Thymus (tissue), 11 donors: Measurements from ENCODE around the gene KAZN. TPM values are rescaled to one million over a fixed set of nuclear protein-coding genes. Genes with fewer than 3 reads are reported as not detected.

Source experiments
- DNase-seq, 9 donors: peaks; one replicate each; pipeline ENCODE4 v3.0.0-alpha.2; 2013; ENCODE audit warnings: low spot score in 9 of 9, low read depth in 6 of 9, missing footprints in 1 of 9
- H3K27ac ChIP-seq, 2 donors: one replicate each; pipeline ENCODE4 v1.5.1; 2013; ENCODE audit warnings: control low read depth in 1 of 2, low read depth in 1 of 2, low read length in 1 of 2, mild to moderate bottlenecking in 1 of 2, moderate library complexity in 1 of 2
- H3K27me3 ChIP-seq, 2 donors: one replicate each; pipeline ENCODE4 v1.5.1; 2013; ENCODE audit warnings: low read length in 1 of 2; ENCODE audit not compliant: control insufficient read depth in 2 of 2, insufficient read depth in 1 of 2
- H3K36me3 ChIP-seq, 2 donors: one replicate each; pipeline ENCODE4 v1.5.1; 2013; ENCODE audit warnings: low read length in 1 of 2, mild to moderate bottlenecking in 1 of 2, moderate library complexity in 1 of 2; ENCODE audit not compliant: control insufficient read depth in 2 of 2, insufficient read depth in 2 of 2
- H3K4me1 ChIP-seq, 2 donors: one replicate each; pipeline ENCODE4 v1.5.1; 2013; ENCODE audit warnings: low read length in 2 of 2; ENCODE audit not compliant: control insufficient read depth in 2 of 2, insufficient read depth in 2 of 2
- H3K4me3 ChIP-seq, 2 donors: one replicate each; pipeline ENCODE4 v1.5.1; 2013; ENCODE audit warnings: low read length in 2 of 2, control low read depth in 1 of 2, mild to moderate bottlenecking in 1 of 2
- H3K9me3 ChIP-seq, 2 donors: one replicate each; pipeline ENCODE4 v1.5.1; 2013; ENCODE audit warnings: low read length in 1 of 2, mild to moderate bottlenecking in 1 of 2; ENCODE audit not compliant: control insufficient read depth in 2 of 2, insufficient read depth in 1 of 2
- WGBS: extraction: QIAGEN DNeasy Blood & Tissue Kit; methylation state at CpG from one replicate; pipeline ENCODE4 v1.1.7; 2013; 5-methylcytosine and 5-hydroxymethylcytosine counted together
- polyA plus RNA-seq: library from polyadenylated mRNA; stranded (reverse); fragments of 200-250 nt; gene quantifications from one replicate; pipeline ENCODE4 v1.2.3, GENCODE V29; 2013
- total RNA-seq: library from RNA; stranded (reverse); fragments of 120-200 nt; gene quantifications from one replicate; pipeline ENCODE4 v1.2.4, GENCODE V29; 2013
- donor health status: healthy.

Gene KAZN
- total and polyA plus RNA-seq, 2 donors, result 1.3 to 5.7 TPM

DNA sequence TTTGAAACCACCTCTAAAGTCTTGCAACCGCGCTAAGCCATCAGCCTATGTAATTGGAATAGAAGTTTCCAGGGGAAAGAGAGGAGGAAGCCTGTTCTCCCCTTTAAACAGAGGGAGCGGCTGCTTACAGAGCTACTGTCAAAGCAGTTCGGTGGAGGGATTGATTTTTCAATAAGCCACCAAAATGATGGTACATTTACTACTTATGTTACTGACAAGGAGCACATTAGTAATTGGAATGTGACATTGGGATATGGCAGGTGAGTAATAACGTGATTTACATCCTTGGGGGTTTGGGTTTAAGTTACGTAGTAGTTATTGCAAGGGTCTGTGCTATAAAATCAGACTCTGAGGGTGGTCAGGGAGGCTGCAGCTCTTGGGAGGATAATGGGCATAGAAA lies 257.3 kb downstream of the KAZN start:
- no peak for DNase-seq
- 95% methylated on average over 6 of the region's 6 CpGs for WGBS
- H3K27ac ChIP-seq, result no peak overlapping the region
- H3K4me3 ChIP-seq, result no peak overlapping the region
- H3K27me3 ChIP-seq, result no peaks in the 10 kb centered on the region
- no peaks in the 10 kb centered on the region for H3K36me3 ChIP-seq
- no peaks in the 10 kb centered on the region for H3K4me1 ChIP-seq
- H3K9me3 ChIP-seq, result no peaks in the 10 kb centered on the region

- no peak overlapping the region for H3K4me3 ChIP-seq
- no peaks in the 10 kb centered on the region for H3K27me3 ChIP-seq
- no peaks in the 10 kb centered on the region for H3K36me3 ChIP-seq
- no peaks in the 10 kb centered on the region for H3K9me3 ChIP-seq
- WGBS, result 97% methylated on average over 10 of the region's 10 CpGs
- no peak for DNase-seq
- H3K4me1 ChIP-seq, result no peaks in the 10 kb centered on the region
- no peak overlapping the region for H3K27ac ChIP-seq
These were observed 259.1 kb downstream of the KAZN start for GRCh38 chr1:14857436-14858195.

GRCh38 chr1:14862114-14862771 lies 263.8 kb downstream of the KAZN start:
- H3K27ac ChIP-seq, result no peak overlapping the region
- WGBS, result 77% methylated on average over 13 of the region's 13 CpGs
- no peak overlapping the region for H3K4me3 ChIP-seq
- H3K36me3 ChIP-seq, result no peaks in the 10 kb centered on the region
- H3K27me3 ChIP-seq, result no peaks in the 10 kb centered on the region
- no peak for DNase-seq
- H3K4me1 ChIP-seq, result no peaks in the 10 kb centered on the region
- H3K9me3 ChIP-seq, result no peaks in the 10 kb centered on the region

DNA sequence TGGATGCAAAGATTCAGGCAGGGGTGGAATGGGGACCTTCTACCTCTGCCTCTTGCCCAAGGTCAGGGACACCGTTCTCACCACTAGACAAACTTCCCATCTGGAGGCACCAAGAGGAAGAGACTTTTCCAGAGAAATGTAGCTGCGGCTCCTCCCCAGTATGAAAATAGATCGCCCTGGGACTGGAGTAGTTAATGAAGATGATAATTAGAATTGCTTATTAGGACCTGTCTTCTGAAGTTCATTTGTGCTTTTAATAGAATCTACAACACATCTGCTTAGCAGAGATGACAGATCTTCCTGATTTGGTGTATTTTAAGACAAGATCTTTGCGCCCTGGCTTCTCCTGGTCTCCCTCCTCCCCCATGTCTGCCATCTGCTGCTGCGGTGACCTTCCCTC lies 266.6 kb downstream of the KAZN start:
- Histone ChIP-seq H3K36me3 (no peaks in the 10 kb centered on the region), H3K4me1 (no peaks in the 10 kb centered on the region), H3K27ac (no peak overlapping the region), H3K9me3 (no peaks in the 10 kb centered on the region), H3K27me3 (no peaks in the 10 kb centered on the region), H3K4me3 (no peak overlapping the region)
- DNase-seq, result no peak
- WGBS, result 94% methylated on average over 5 of the region's 5 CpGs

GRCh38 chr1:14866911-14867612 lies 268.6 kb downstream of the KAZN start:
- 78% methylated on average over 14 of the region's 14 CpGs for WGBS
- no peak overlapping the region for H3K4me3 ChIP-seq
- H3K36me3 ChIP-seq, result no peaks in the 10 kb centered on the region
- H3K27ac ChIP-seq, result no peak overlapping the region
- no peaks in the 10 kb centered on the region for H3K27me3 ChIP-seq
- H3K9me3 ChIP-seq, result no peaks in the 10 kb centered on the region
- H3K4me1 ChIP-seq, result no peaks in the 10 kb centered on the region
- DNase-seq, result no peak

- H3K4me1 ChIP-seq, result no peaks in the 10 kb centered on the region
- no peak for DNase-seq
- H3K27ac ChIP-seq, result no peak overlapping the region
- no peaks in the 10 kb centered on the region for H3K27me3 ChIP-seq
- H3K36me3 ChIP-seq, result no peaks in the 10 kb centered on the region
- H3K4me3 ChIP-seq, result no peak overlapping the region
- 72% methylated on average over 4 of the region's 4 CpGs for WGBS
- H3K9me3 ChIP-seq, result no peaks in the 10 kb centered on the region
These were observed 270.7 kb downstream of the KAZN start for GRCh38 chr1:14869187-14869586.

DNA sequence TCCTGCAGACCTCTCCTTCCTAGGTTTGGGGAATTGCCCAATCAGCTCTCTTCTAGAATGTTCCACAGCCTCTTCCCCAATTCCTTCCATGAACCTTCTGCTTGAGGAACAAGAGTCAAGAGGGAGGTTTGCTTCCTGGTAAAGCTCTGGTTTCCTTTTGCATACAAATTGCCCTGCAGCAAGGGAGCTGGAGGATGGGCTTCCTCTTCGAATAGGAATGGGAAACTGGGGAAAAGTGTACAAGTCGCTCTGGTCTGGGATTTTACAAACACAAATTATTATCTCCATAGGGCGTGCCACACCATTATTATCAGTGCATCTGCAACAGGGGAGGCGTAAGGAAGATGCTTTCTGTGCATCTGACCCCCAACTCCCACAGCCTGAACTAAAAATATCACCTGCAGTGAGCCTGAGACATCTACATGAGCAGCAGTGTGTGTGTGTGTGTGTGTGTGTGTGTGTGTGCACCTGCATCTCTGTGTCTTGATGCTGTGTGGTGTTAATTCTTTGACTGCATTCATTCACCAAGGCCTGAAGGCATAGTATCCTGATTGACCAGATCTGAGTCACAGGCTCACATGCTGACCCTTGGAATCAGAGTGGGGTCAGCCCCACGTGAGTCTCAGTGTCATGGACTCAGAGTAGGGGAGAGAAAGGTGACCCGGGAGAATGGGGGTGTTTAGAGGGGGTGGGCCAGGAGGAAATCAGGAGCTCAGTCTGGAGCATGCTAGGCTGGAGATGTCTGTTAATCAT lies 272.9 kb downstream of the KAZN start:
- H3K4me1 ChIP-seq, result no peaks in the 10 kb centered on the region
- no peaks in the 10 kb centered on the region for H3K27me3 ChIP-seq
- no peak for DNase-seq
- 79% methylated on average over 6 of the region's 6 CpGs for WGBS
- no peaks in the 10 kb centered on the region for H3K9me3 ChIP-seq
- no peak overlapping the region for H3K27ac ChIP-seq
- no peaks in the 10 kb centered on the region for H3K36me3 ChIP-seq
- no peak overlapping the region for H3K4me3 ChIP-seq

- H3K27ac ChIP-seq, result no peak overlapping the region
- H3K27me3 ChIP-seq, result no peaks in the 10 kb centered on the region
- H3K4me3 ChIP-seq, result no peak overlapping the region
- WGBS, result 94% methylated on average over 3 of the region's 3 CpGs
- H3K4me1 ChIP-seq, result no peaks in the 10 kb centered on the region
- no peaks in the 10 kb centered on the region for H3K36me3 ChIP-seq
- H3K9me3 ChIP-seq, result no peaks in the 10 kb centered on the region
- DNase-seq, result no peak
These were observed 274.3 kb downstream of the KAZN start for GRCh38 chr1:14872762-14873161.

GRCh38 chr1:14873677-14874076 lies 275.2 kb downstream of the KAZN start:
- WGBS, result 32% methylated on average over 4 of the region's 4 CpGs
- H3K27ac ChIP-seq, result no peak overlapping the region
- DNase-seq, result no peak

More at GRCh38 chr1:14873677-14874076, 275.2 kb downstream of the KAZN start:
- Histone ChIP-seq H3K4me3 (no peak overlapping the region), H3K36me3 (no peaks in the 10 kb centered on the region), H3K4me1 (no peaks in the 10 kb centered on the region), H3K9me3 (no peaks in the 10 kb centered on the region), H3K27me3 (no peaks in the 10 kb centered on the region)
